H1 (cell line): ENCODE data around the gene GGN. TPM values are rescaled to one million over a fixed set of nuclear protein-coding genes. Genes with fewer than 3 reads are reported as not detected.

Experiments
- CTCF ChIA-PET: fragments of 300-600 bp; sonication (Branson Sonifier 250); formaldehyde crosslinking; loops from one replicate; lab custom pipeline; 2021; ENCODE audit not compliant: partially characterized antibody; lab: Charles Lee
- POLR2A ChIA-PET: fragments of 300-600 bp; sonication (Branson Sonifier 250); formaldehyde crosslinking; loops from one replicate; lab custom pipeline; 2021; ENCODE audit warnings: inconsistent platforms; ENCODE audit not compliant: partially characterized antibody; lab: Charles Lee
- DNase-seq, 2 experiments: peaks; one replicate each; pipeline versions ENCODE4 v3.0.0 to v3.0.0-alpha.2; 2010 to 2022; ENCODE audit warnings: low spot score in 2 of 2, low read depth in 1 of 2, mixed read lengths in 1 of 2
- FAIRE-seq: peaks from 2 replicates; lab custom pipeline; 2011; peaks lifted over from hg19 to GRCh38; lab: Jason Lieb, UNC
- H2AFZ ChIP-seq: 2 replicates; pipeline ENCODE4 v1.8.1; 2012; ENCODE audit warnings: low read length, inconsistent platforms
- H2AK5ac ChIP-seq: 2 replicates; pipeline ENCODE4 v1.6.1; 2013; ENCODE audit warnings: low read depth, low read length
- H2BK120ac ChIP-seq: replicated peaks from 2 replicates; pipeline ENCODE3; 2013; ENCODE audit warnings: low read depth, low read length, inconsistent platforms
- H2BK12ac ChIP-seq: 2 replicates; pipeline ENCODE4 v1.6.1; 2013; ENCODE audit warnings: low read depth, low read length
- H2BK15ac ChIP-seq: 2 replicates; pipeline ENCODE4 v1.6.1; 2013; ENCODE audit warnings: low read length
- H2BK20ac ChIP-seq: 2 replicates; pipeline ENCODE4 v1.6.1; 2013; ENCODE audit warnings: low read length
- H2BK5ac ChIP-seq: 2 replicates; pipeline ENCODE4 v1.6.1; 2013; ENCODE audit warnings: low read depth, low read length
- H3K14ac ChIP-seq: 2 replicates; pipeline ENCODE4 v1.6.1; 2013; ENCODE audit warnings: inconsistent platforms; ENCODE audit not compliant: insufficient read length
- H3K18ac ChIP-seq: 2 replicates; pipeline ENCODE4 v1.6.1; 2013; ENCODE audit warnings: low read length; ENCODE audit errors: extremely low read depth
- H3K23ac ChIP-seq: 2 replicates; pipeline ENCODE4 v1.6.1; 2013; ENCODE audit warnings: inconsistent platforms; ENCODE audit not compliant: insufficient read length
- H3K23me2 ChIP-seq: 2 replicates; pipeline ENCODE4 v1.6.1; 2013; ENCODE audit warnings: low read depth, low read length
- H3K27ac ChIP-seq: 2 replicates; pipeline ENCODE4 v1.6.1; 2011; ENCODE audit warnings: low read depth, low read length, inconsistent platforms
- H3K27me3 ChIP-seq, 4 experiments: replicated peaks in 1 of 4; 1 replicate in 1 of 4; 2 replicates in 3 of 4; pipeline versions ENCODE4 v1.6.1 to v1.8.1; 2011 to 2013; ENCODE audit warnings: low read length in 3 of 4, mild to moderate bottlenecking in 3 of 4, inconsistent platforms in 2 of 4, mixed read lengths in 2 of 4, moderate library complexity in 1 of 4; ENCODE audit not compliant: control insufficient read depth in 3 of 4, insufficient read depth in 3 of 4; ENCODE audit errors: extremely low read depth in 1 of 4
- H3K36me3 ChIP-seq, 4 experiments: 2 replicates each; pipeline versions ENCODE4 v1.6.1 to v1.8.1; 2011 to 2013; ENCODE audit warnings: mild to moderate bottlenecking in 4 of 4, low read length in 3 of 4, moderate library complexity in 2 of 4, control low read depth in 1 of 4, inconsistent platforms in 1 of 4; ENCODE audit not compliant: insufficient read depth in 4 of 4, control insufficient read depth in 2 of 4
- H3K4ac ChIP-seq: replicated peaks from 2 replicates; pipeline ENCODE3; 2013; ENCODE audit warnings: low read length, low read depth, mixed read lengths, inconsistent platforms; ENCODE audit not compliant: insufficient read length
- H3K4me1 ChIP-seq, 4 experiments: replicated peaks in 1 of 4; 1 replicate in 1 of 4; 2 replicates in 3 of 4; pipeline versions ENCODE4 v1.6.1 to v1.8.1; 2011 to 2013; ENCODE audit warnings: low read length in 3 of 4, inconsistent platforms in 2 of 4, mixed read lengths in 1 of 4; ENCODE audit not compliant: insufficient read depth in 4 of 4, control insufficient read depth in 3 of 4
- H3K4me2 ChIP-seq, 2 experiments: 2 replicates each; pipeline versions ENCODE4 v1.6.1 to v1.8.1; 2011 to 2013; ENCODE audit warnings: low read depth in 2 of 2, low read length in 2 of 2, control low read depth in 1 of 2, inconsistent platforms in 1 of 2, mild to moderate bottlenecking in 1 of 2; ENCODE audit not compliant: insufficient read depth in 1 of 2
- H3K4me3 ChIP-seq, 4 experiments: fragments of 200-600, 300-600 bp in 1 of 4; sonication (generic), shearing (Covaris generic), sonication (Bioruptor Twin) in 1 of 4; 2 replicates each; pipeline versions ENCODE4 v1.5.1 to v1.8.1; 2011 to 2016; ENCODE audit warnings: low read length in 4 of 4, low read depth in 3 of 4, control low read depth in 2 of 4, inconsistent platforms in 2 of 4, mild to moderate bottlenecking in 2 of 4, mixed read lengths in 1 of 4, moderate library complexity in 1 of 4; ENCODE audit not compliant: insufficient read depth in 2 of 4; ENCODE audit errors: extremely low read depth in 1 of 4
- H3K56ac ChIP-seq: replicated peaks from 2 replicates; pipeline ENCODE3; 2013; ENCODE audit warnings: low read depth, mild to moderate bottlenecking, mixed read lengths, low read length, inconsistent platforms; ENCODE audit not compliant: insufficient read length
- H3K79me1 ChIP-seq: 2 replicates; pipeline ENCODE4 v1.6.1; 2013; ENCODE audit warnings: low read depth, low read length, control low read depth
- H3K79me2 ChIP-seq, 2 experiments: 2 replicates each; pipeline versions ENCODE4 v1.6.1 to v1.8.1; 2012 to 2013; ENCODE audit warnings: low read length in 2 of 2, mild to moderate bottlenecking in 2 of 2, inconsistent platforms in 1 of 2; ENCODE audit not compliant: insufficient read depth in 2 of 2, control insufficient read depth in 1 of 2
- H3K9ac ChIP-seq, 4 experiments: replicated peaks in 1 of 4; 1 replicate in 1 of 4; 2 replicates in 3 of 4; pipeline versions ENCODE4 v1.6.1 to v1.8.1; 2011 to 2013; ENCODE audit warnings: low read depth in 3 of 4, low read length in 3 of 4, control low read depth in 2 of 4, mild to moderate bottlenecking in 2 of 4, moderate library complexity in 2 of 4, inconsistent platforms in 1 of 4; ENCODE audit errors: extremely low read depth in 1 of 4
- H3K9me3 ChIP-seq, 2 experiments: 2 replicates each; pipeline versions ENCODE4 v1.6.1 to v1.8.1; 2012 to 2013; ENCODE audit warnings: mild to moderate bottlenecking in 2 of 2, moderate library complexity in 2 of 2, control low read depth in 1 of 2, inconsistent platforms in 1 of 2, low read depth in 1 of 2, low read length in 1 of 2, mixed read lengths in 1 of 2; ENCODE audit not compliant: insufficient read depth in 2 of 2
- H4K20me1 ChIP-seq, 2 experiments: replicated peaks in 1 of 2; 2 replicates each; pipeline versions ENCODE3 to v1.8.1; 2011 to 2013; ENCODE audit warnings: inconsistent platforms in 2 of 2, low read length in 2 of 2, mild to moderate bottlenecking in 1 of 2; ENCODE audit not compliant: insufficient read depth in 2 of 2, control insufficient read depth in 1 of 2
- H4K5ac ChIP-seq: 2 replicates; pipeline ENCODE4 v1.6.1; 2013; ENCODE audit warnings: low read length, low read depth, mixed read lengths, inconsistent platforms; ENCODE audit not compliant: insufficient read length
- H4K8ac ChIP-seq: 2 replicates; pipeline ENCODE4 v1.8.0; 2013; ENCODE audit warnings: mild to moderate bottlenecking, moderate library complexity, low read length, inconsistent platforms; ENCODE audit not compliant: insufficient read depth; ENCODE audit errors: extremely low read depth
- H4K91ac ChIP-seq: replicated peaks from 2 replicates; pipeline ENCODE3; 2013; ENCODE audit warnings: low read length, mixed read lengths, inconsistent platforms; ENCODE audit not compliant: insufficient read length
- CREB1 ChIP-seq: IDR thresholded peaks from 2 replicates; pipeline ENCODE4 v1.6.1; 2012; ENCODE audit warnings: inconsistent platforms
- EGR1 ChIP-seq: IDR thresholded peaks from 2 replicates; pipeline ENCODE4 v1.6.1; 2011; ENCODE audit warnings: low read depth, low read length, borderline replicate concordance
- GABPA ChIP-seq: IDR thresholded peaks from 2 replicates; pipeline ENCODE4 v1.6.1; 2011; ENCODE audit warnings: mild to moderate bottlenecking, low read length, moderate library complexity, borderline replicate concordance; ENCODE audit not compliant: insufficient read depth
- HDAC6 ChIP-seq: IDR thresholded peaks from one replicate; pipeline ENCODE4 v1.7.1; 2012; ENCODE audit warnings: low read depth, mild to moderate bottlenecking, inconsistent platforms, low read length, moderate library complexity
- RAD21 ChIP-seq, 2 experiments: IDR thresholded peaks in 1 of 2; conservative IDR thresholded peaks in 1 of 2; 2 replicates each; pipeline ENCODE4 v1.6.1; 2011; ENCODE audit warnings: low read depth in 2 of 2, low read length in 2 of 2, improper control_type of control experiment in 1 of 2, inconsistent platforms in 1 of 2, mild to moderate bottlenecking in 1 of 2, moderate library complexity in 1 of 2
- RNF2 ChIP-seq: fragments of 200-900, 300-1000 bp; sonication (generic); IDR thresholded peaks from 2 replicates; pipeline ENCODE4 v1.7.1; 2016; ENCODE audit warnings: borderline replicate concordance, low read depth, mild to moderate bottlenecking, antibody characterized with exemption, low read length; ENCODE audit not compliant: poor library complexity, severe bottlenecking; ENCODE audit errors: missing control alignments
- SAP30 ChIP-seq: fragments of 300-600 bp; sonication (generic); IDR thresholded peaks from 2 replicates; pipeline ENCODE4 v1.7.1; 2012; ENCODE audit warnings: low read length, moderate library complexity, mild to moderate bottlenecking, inconsistent platforms; ENCODE audit not compliant: insufficient read depth, insufficient replicate concordance
- SP1 ChIP-seq: IDR thresholded peaks from 2 replicates; pipeline ENCODE4 v1.6.1; 2011; ENCODE audit warnings: low read depth, low read length
- TAF7 ChIP-seq: optimal IDR thresholded peaks from 2 replicates; pipeline ENCODE3; 2011; ENCODE audit warnings: low read depth, mild to moderate bottlenecking, inconsistent platforms, low read length, moderate library complexity, borderline replicate concordance
- WGBS, 2 experiments: shearing (Covaris generic) in 1 of 2; methylation state at CpG; one replicate each; pipeline versions ENCODE4 v1.1.6 to v1.1.7; 2013 to 2015; ENCODE audit warnings: low lambda C conversion rate in 2 of 2, mixed read lengths in 2 of 2, inconsistent platforms in 1 of 2, low coverage in 1 of 2, missing lambda C conversion rate in 1 of 2; ENCODE audit not compliant: insufficient replicate concordance in 2 of 2, insufficient coverage in 1 of 2, insufficient read length in 1 of 2; ENCODE audit errors: extremely low coverage in 1 of 2, missing lambda C conversion rate in 1 of 2; 5-methylcytosine and 5-hydroxymethylcytosine counted together
- polyA plus RNA-seq, 7 experiments: library from polyadenylated mRNA; depleted of rRNA in 3 of 7; stranded (reverse) in 5 of 7; unstranded in 2 of 7; fragments of >200 nt in 5 of 7; fragments of 200-250 nt in 2 of 7; gene quantifications; 1 replicate in 5 of 7; 2 replicates in 1 of 7; 4 replicates in 1 of 7; pipeline versions ENCODE4 v1.2.1 to v1.2.3, GENCODE V29; 2011 to 2013; ENCODE audit warnings: missing spikeins in 2 of 7, mixed read lengths in 2 of 7
- total RNA-seq: library from RNA; stranded (reverse); fragmentation: NEBNext Ultra II Directional; extraction: Animal tissue kit (Norgen Biotek cat#: 25700); gene quantifications from 2 replicates; pipeline ENCODE4 v1.2.1, GENCODE V29; 2021

The GGN gene
- total and polyA plus RNA-seq, 2 of the 8 experiments (the other 6 are each of a cell fraction or from before 2014, with no cell fraction given) = 0.47 to 1.2 TPM

DNA sequence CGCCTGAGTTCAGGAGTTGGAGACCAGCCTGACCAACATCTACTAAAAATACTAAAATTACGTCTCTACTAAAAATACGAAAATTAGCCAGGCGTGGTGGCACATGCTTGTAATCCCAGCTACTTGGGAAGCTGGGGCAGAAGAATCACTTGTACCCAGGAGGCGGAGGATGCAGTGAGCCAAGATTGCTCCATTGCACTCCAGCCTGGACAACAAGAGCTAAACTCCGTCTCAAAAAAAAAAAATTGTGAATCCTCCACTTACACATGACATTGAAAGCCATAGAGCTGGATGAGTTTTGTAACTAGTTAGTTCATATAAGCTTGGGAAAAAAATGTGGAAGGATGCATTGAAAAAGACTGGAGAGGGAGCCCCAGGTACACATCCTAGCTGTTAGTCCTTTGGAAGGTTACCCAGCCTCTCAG, 13.9 kb downstream of the GGN start:
- POLR2A ChIA-PET = interaction anchor here (0.7 to 3.8 kb wide), 11 partner anchors 10 to 239 kb away, joined by 3 to 35 read pairs (median 4); partner anchors contain the start of genes CATSPERG, GGN, SPINT2 and SPRED3
- DNase-seq = no peak
- peak overlapping the region; percentile 60; the same call in 1 of the 2 replicates for H2AFZ ChIP-seq
- no peak overlapping the region for H4K5ac ChIP-seq
- H3K79me2 ChIP-seq = peaks cover 0 to 22% of the 10 kb centered on the region in 2 experiments; a peak in 2 of 4 replicates
- no peak overlapping the region for H3K4ac ChIP-seq
- H3K4me3 ChIP-seq = peak overlapping the region; percentile 21 to 88 (median 40); a peak in 6 of 8 replicates
- peaks cover 0 to 2% (median 0%) of the 10 kb centered on the region in 4 experiments; a peak in 2 of 7 replicates for H3K27me3 ChIP-seq
- H3K14ac ChIP-seq = no peak overlapping the region
- H4K8ac ChIP-seq = no peak overlapping the region
- CTCF ChIA-PET = interaction anchor here (0.6 to 5.7 kb wide), 15 partner anchors 11 to 527 kb away, joined by 3 to 37 read pairs (median 4); partner anchors contain the start of gene CATSPERG
- H3K9ac ChIP-seq = no peak overlapping the region
- H4K20me1 ChIP-seq = peaks cover 0 to 5% of the 10 kb centered on the region in 2 experiments
- no peak for FAIRE-seq
- H2BK120ac ChIP-seq = no peak overlapping the region
- H3K4me2 ChIP-seq = peak overlapping the region; percentile 67 to 100
- 73% methylated on average over 6 of the region's 6 CpGs; no CpG with 5 or more reads in 1 of the 2 experiments for WGBS, 2 experiments
- no peak overlapping the region for H2BK12ac ChIP-seq
- H3K56ac ChIP-seq = no peak overlapping the region
- peaks cover 0 to 6% (median 3%) of the 10 kb centered on the region in 4 experiments; a peak in 3 of 7 replicates for H3K4me1 ChIP-seq
- no peaks in the 10 kb centered on the region; a peak in 2 of 8 replicates for H3K36me3 ChIP-seq
- no peak overlapping the region for H2BK20ac ChIP-seq
- no peaks in the 10 kb centered on the region for H3K9me3 ChIP-seq
- H3K23ac ChIP-seq = no peak overlapping the region
- H3K18ac ChIP-seq = no peak overlapping the region
- H3K79me1 ChIP-seq = peaks cover 14% of the 10 kb centered on the region
- TF ChIP-seq TAF7 (no peak), CREB1 (no peak), HDAC6 (no peak), SAP30 (no peak), RAD21 (IDR thresholded peaks at IDR 0.05 in 1 of 2, conservative IDR thresholded peaks at IDR 0.05 in 1 of 2; ENCODE audit: low read depth in 2 of 2, low read length in 2 of 2) (no peak), RNF2 (no peak), GABPA (no peak), EGR1 (no peak), SP1 (no peak)
- H2BK5ac ChIP-seq = no peak overlapping the region
- H3K23me2 ChIP-seq = peaks cover 7% of the 10 kb centered on the region; the same call in 1 of the 2 replicates
- H2AK5ac ChIP-seq = no peak overlapping the region
- H3K27ac ChIP-seq = no peak overlapping the region
- no peak overlapping the region for H4K91ac ChIP-seq
- no peak overlapping the region for H2BK15ac ChIP-seq
